B cell (primary cell): ENCODE data around the gene RUFY1. TPM values are rescaled to one million over a fixed set of nuclear protein-coding genes. Genes with fewer than 3 reads are reported as not detected.

Source experiments
- ATAC-seq: fragments of 200-7000 bp; cut with Tn5 transposase; one replicate; pipeline ENCODE4 v1.10.0; 2021; ENCODE audit warnings: low read depth, mild to moderate bottlenecking, moderate number of reproducible peaks, moderate library complexity
- CTCF ChIA-PET: fragments of 350-600 bp; sonication (Branson Sonifier 250); formaldehyde crosslinking; loops from one replicate; lab custom pipeline; 2021; ENCODE audit warnings: antibody characterized with exemption, inconsistent platforms; lab: Charles Lee
- POLR2A ChIA-PET: fragments of 350-600 bp; sonication (Branson Sonifier 250); formaldehyde crosslinking; loops from one replicate; lab custom pipeline; 2021; ENCODE audit warnings: antibody characterized with exemption; lab: Charles Lee
- DNase-seq: peaks from one replicate; pipeline ENCODE4 v3.0.0; 2013
- H2AFZ ChIP-seq: 2 replicates; pipeline ENCODE4 v1.6.1; 2012; ENCODE audit warnings: mild to moderate bottlenecking, low read depth, low read length; ENCODE audit not compliant: insufficient read depth, poor library complexity, severe bottlenecking
- H3K27ac ChIP-seq, 2 donors: 1 replicate in 1 of 2; 2 replicates in 1 of 2; pipeline ENCODE4 v1.5.1; 2012 to 2013; ENCODE audit warnings: low read length in 2 of 2, mild to moderate bottlenecking in 2 of 2, moderate library complexity in 1 of 2
- H3K27me3 ChIP-seq, 4 experiments: fragments of 200-600 bp in 1 of 4; sonication (generic) in 1 of 4; replicated peaks in 1 of 4; 1 replicate in 2 of 4; 2 replicates in 2 of 4; pipeline versions ENCODE4 v1.6.1 to v1.7.0; 2013 to 2016; ENCODE audit warnings: low read length in 3 of 4, mild to moderate bottlenecking in 2 of 4, mixed read lengths in 1 of 4, moderate library complexity in 1 of 4; ENCODE audit not compliant: insufficient read depth in 4 of 4, control insufficient read depth in 3 of 4; ENCODE audit errors: control extremely low read depth in 1 of 4
- H3K36me3 ChIP-seq, 2 experiments: replicated peaks in 1 of 2; 1 replicate in 1 of 2; 2 replicates in 1 of 2; pipeline versions ENCODE4 v1.6.1 to v1.7.1; 2013; ENCODE audit warnings: low read length in 1 of 2; ENCODE audit not compliant: insufficient read depth in 2 of 2, control insufficient read depth in 1 of 2; ENCODE audit errors: control extremely low read depth in 1 of 2, extremely low read depth in 1 of 2
- H3K4me1 ChIP-seq, 2 donors: fragments of 200-600 bp in 1 of 2; sonication (generic) in 1 of 2; 1 replicate in 1 of 2; 2 replicates in 1 of 2; pipeline versions ENCODE4 v1.5.1 to v1.6.1; 2013 to 2017; ENCODE audit warnings: low read length in 2 of 2; ENCODE audit not compliant: control insufficient read depth in 2 of 2, insufficient read depth in 2 of 2
- H3K4me2 ChIP-seq: replicated peaks from 2 replicates; pipeline ENCODE3; 2012; ENCODE audit warnings: mild to moderate bottlenecking, low read depth, low read length; ENCODE audit not compliant: poor library complexity, severe bottlenecking
- H3K4me3 ChIP-seq, 5 experiments: fragments of 200-600 bp in 1 of 5; sonication (generic) in 1 of 5; 1 replicate in 3 of 5; 2 replicates in 2 of 5; pipeline versions ENCODE4 v1.5.1 to v1.7.0; 2011 to 2016; ENCODE audit warnings: low read length in 4 of 5, mild to moderate bottlenecking in 4 of 5, low read depth in 2 of 5, control low read depth in 1 of 5, moderate library complexity in 1 of 5; ENCODE audit not compliant: insufficient read depth in 1 of 5; ENCODE audit errors: control extremely low read depth in 1 of 5, extremely low read depth in 1 of 5
- H3K79me2 ChIP-seq: fragments of 200-600 bp; sonication (generic); one replicate; pipeline ENCODE4 v1.6.0; 2016; ENCODE audit warnings: low read length; ENCODE audit not compliant: control insufficient read depth, insufficient read depth
- H3K9ac ChIP-seq: fragments of 200-600 bp; sonication (generic); 2 replicates; pipeline ENCODE4 v1.6.1; 2017; ENCODE audit warnings: mild to moderate bottlenecking, low read length, moderate library complexity
- H3K9me3 ChIP-seq, 3 donors: one replicate each; pipeline versions ENCODE4 v1.6.1 to v1.7.1; 2013; ENCODE audit warnings: low read length in 2 of 3; ENCODE audit not compliant: control insufficient read depth in 2 of 3, insufficient read depth in 1 of 3; ENCODE audit errors: control extremely low read depth in 1 of 3
- H4K20me1 ChIP-seq: 2 replicates; pipeline ENCODE4 v1.6.0; 2012; ENCODE audit warnings: mild to moderate bottlenecking, low read length; ENCODE audit not compliant: insufficient read depth, control insufficient read depth, poor library complexity, severe bottlenecking
- H3K27ac Mint-ChIP-seq: one replicate; pipeline ENCODE4 v1.8.0; 2021; ENCODE audit warnings: mixed read lengths
- H3K27me3 Mint-ChIP-seq: one replicate; pipeline ENCODE4 v1.8.0; 2021; ENCODE audit warnings: mixed read lengths
- H3K4me1 Mint-ChIP-seq: one replicate; pipeline ENCODE4 v1.8.0; 2021; ENCODE audit warnings: mixed read lengths
- H3K4me3 Mint-ChIP-seq: one replicate; pipeline ENCODE4 v1.8.0; 2021; ENCODE audit warnings: mixed read lengths
- H3K9me3 Mint-ChIP-seq: one replicate; pipeline ENCODE4 v1.8.0; 2022; ENCODE audit warnings: mixed read lengths; ENCODE audit not compliant: insufficient read depth
- EZH2 ChIP-seq: IDR thresholded peaks from 2 replicates; pipeline ENCODE4 v1.6.1; 2012; ENCODE audit warnings: borderline replicate concordance, low read depth, mild to moderate bottlenecking, moderate library complexity, low read length; ENCODE audit not compliant: insufficient read depth, poor library complexity, severe bottlenecking
- WGBS: methylation state at CpG from one replicate; pipeline ENCODE4 v1.1.5; 2013; ENCODE audit warnings: missing lambda C conversion rate; ENCODE audit not compliant: insufficient coverage; 5-methylcytosine and 5-hydroxymethylcytosine counted together
- intact Hi-C: fragments of 100-400 bp; cut with micrococcal nuclease; formaldehyde crosslinking; loops from one replicate; pipeline ENCODE4 v1.10.0; 2022
- polyA plus RNA-seq: library from polyadenylated mRNA; depleted of rRNA; stranded (reverse); fragments of >200 nt; gene quantifications from 2 replicates; pipeline ENCODE4 v1.2.3, GENCODE V29; 2012
- total RNA-seq, 2 donors: library from RNA; stranded (reverse); fragments of 120-200 nt in 1 of 2; gene quantifications; 1 replicate in 1 of 2; 2 replicates in 1 of 2; pipeline versions ENCODE4 v1.2.3 to v1.2.4, GENCODE V29; 2013 to 2022
- TF ChIP-seq, protein P1 (sequence below): fragments of 200-600 bp; IDR thresholded peaks from one replicate; pipeline ENCODE4 v1.8.0; 2022; ENCODE audit warnings: antibody characterized with exemption, mild to moderate bottlenecking

Gene RUFY1
- total and polyA plus RNA-seq, 2 donors (not counting 1 experiment from before 2014, with no cell fraction given), result 38.5 to 99.8 TPM

DNA sequence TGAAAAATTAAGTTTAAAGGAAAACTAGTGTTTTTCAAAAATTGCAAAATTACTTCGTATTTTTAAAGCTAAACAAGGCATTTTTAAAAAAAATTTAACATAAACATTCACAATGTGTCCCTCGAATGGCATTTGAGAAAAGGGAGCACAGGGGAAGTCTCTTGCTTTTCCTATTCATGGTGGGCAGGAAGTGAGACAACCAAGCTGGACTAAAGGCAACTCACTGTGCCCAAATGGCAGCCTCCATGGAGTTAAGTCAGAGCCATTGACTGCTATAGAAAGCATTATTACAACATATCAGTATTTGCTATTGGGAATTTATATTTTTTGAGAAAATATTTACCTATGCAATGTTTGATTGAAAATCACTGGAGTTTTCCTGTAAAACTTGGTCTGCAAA, 64.8 kb downstream of the RUFY1 start:
- Histone ChIP-seq H2AFZ (no peak overlapping the region), H3K9me3 (no peaks in the 10 kb centered on the region), H4K20me1 (peaks cover 94% of the 10 kb centered on the region), H3K27ac (no peak overlapping the region), H3K36me3 (peaks cover 26 to 97% of the 10 kb centered on the region in 2 experiments), H3K4me2 (no peak overlapping the region), H3K9ac (no peak overlapping the region), H3K4me3 (no peak overlapping the region), H3K27me3 (no peaks in the 10 kb centered on the region), H3K4me1 (peaks cover 5 to 16% of the 10 kb centered on the region in 2 donors), H3K79me2 (peaks cover 29% of the 10 kb centered on the region)
- Mint-ChIP-seq H3K4me1 (peaks cover 26% of the 10 kb centered on the region), H3K4me3 (no peak overlapping the region), H3K27ac (no peak overlapping the region), H3K27me3 (no peaks in the 10 kb centered on the region), H3K9me3 (no peaks in the 10 kb centered on the region)
- intact Hi-C loops, result no loop called here
- ATAC-seq (no peak), DNase-seq (no peak)
- ChIA-PET POLR2A (interaction anchor here (1.2 kb wide), 1 partner anchor 8 kb away, joined by 4 read pairs; the partner anchor contains the start of gene HNRNPH1), CTCF (interaction anchor here (1.0 to 1.4 kb wide), 2 partner anchors 8 to 148 kb away, joined by 3 to 4 read pairs; partner anchors contain the start of gene HNRNPH1)
- no peak for TF ChIP-seq EZH2
- TF ChIP-seq, protein P1, sequence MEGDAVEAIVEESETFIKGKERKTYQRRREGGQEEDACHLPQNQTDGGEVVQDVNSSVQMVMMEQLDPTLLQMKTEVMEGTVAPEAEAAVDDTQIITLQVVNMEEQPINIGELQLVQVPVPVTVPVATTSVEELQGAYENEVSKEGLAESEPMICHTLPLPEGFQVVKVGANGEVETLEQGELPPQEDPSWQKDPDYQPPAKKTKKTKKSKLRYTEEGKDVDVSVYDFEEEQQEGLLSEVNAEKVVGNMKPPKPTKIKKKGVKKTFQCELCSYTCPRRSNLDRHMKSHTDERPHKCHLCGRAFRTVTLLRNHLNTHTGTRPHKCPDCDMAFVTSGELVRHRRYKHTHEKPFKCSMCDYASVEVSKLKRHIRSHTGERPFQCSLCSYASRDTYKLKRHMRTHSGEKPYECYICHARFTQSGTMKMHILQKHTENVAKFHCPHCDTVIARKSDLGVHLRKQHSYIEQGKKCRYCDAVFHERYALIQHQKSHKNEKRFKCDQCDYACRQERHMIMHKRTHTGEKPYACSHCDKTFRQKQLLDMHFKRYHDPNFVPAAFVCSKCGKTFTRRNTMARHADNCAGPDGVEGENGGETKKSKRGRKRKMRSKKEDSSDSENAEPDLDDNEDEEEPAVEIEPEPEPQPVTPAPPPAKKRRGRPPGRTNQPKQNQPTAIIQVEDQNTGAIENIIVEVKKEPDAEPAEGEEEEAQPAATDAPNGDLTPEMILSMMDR, result no peak
- no CpG with 5 or more reads among the region's 2 CpGs for WGBS

DNA sequence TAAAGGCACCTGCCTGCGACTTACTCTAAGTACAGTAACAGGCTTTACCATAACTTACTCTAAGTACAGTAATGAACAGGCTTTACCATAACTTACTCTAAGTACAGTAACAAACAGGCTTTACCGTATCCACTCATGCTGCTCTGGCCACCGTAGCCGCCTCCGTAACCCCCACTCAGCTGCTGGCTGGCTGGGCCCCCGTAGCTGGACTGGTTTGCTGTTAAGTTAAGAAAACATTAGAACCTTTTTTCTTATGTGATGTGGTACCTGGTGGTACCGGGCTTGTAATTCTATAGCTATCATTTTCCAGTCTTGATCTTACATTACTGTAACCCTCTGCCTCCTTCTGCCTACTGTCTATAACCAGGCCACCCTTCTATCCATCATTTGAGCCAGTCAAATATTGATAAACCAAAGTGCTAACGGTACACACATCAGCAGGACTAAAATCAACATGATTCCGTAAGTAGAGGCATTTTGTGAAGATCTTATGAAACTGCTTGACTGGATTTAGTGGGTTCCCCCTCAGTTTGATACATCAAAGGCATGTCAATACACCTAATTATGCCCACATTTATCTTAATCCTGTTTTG, 65.7 kb downstream of the RUFY1 start:
- H3K9me3 Mint-ChIP-seq, result no peaks in the 10 kb centered on the region
- no peak overlapping the region for H3K4me2 ChIP-seq
- no peak for ATAC-seq
- TF ChIP-seq EZH2, result no peak
- TF ChIP-seq, protein P1, result no peak
- peaks cover 23 to 97% of the 10 kb centered on the region in 2 experiments for H3K36me3 ChIP-seq
- POLR2A ChIA-PET, result no interaction called here
- no peak overlapping the region for H3K4me3 ChIP-seq
- H3K27ac Mint-ChIP-seq, result no peak overlapping the region
- intact Hi-C loops, result no loop called here
- H3K9me3 ChIP-seq, result no peaks in the 10 kb centered on the region
- DNase-seq, result no peak
- no peak overlapping the region for H3K27ac ChIP-seq
- H3K4me3 Mint-ChIP-seq, result no peak overlapping the region
- no peak overlapping the region for H2AFZ ChIP-seq
- peaks cover 94% of the 10 kb centered on the region for H4K20me1 ChIP-seq
- CTCF ChIA-PET, result interaction anchor here (1.0 kb wide), 1 partner anchor 147 kb away, joined by 3 read pairs; no protein-coding TSS in a partner anchor
- H3K27me3 ChIP-seq, result no peaks in the 10 kb centered on the region
- peaks cover 38% of the 10 kb centered on the region for H3K79me2 ChIP-seq
- H3K4me1 Mint-ChIP-seq, result peaks cover 35% of the 10 kb centered on the region
- no peaks in the 10 kb centered on the region for H3K27me3 Mint-ChIP-seq
- no peak overlapping the region for H3K9ac ChIP-seq
- 90% methylated on average over 2 of the region's 9 CpGs for WGBS
- peaks cover 14 to 25% of the 10 kb centered on the region in 2 donors for H3K4me1 ChIP-seq
